Hepatic stellate cell (primary cell): Measurements from ENCODE around the gene ELF4.
"Not testable (repeated sequence)": the region's sequence is repeated elsewhere in the genome, so short reads cannot be mapped to it uniquely, and the experiment has no call there.

Source experiments
- DNase-seq: peaks from one replicate; pipeline ENCODE4 v3.0.0; 2011; ENCODE audit warnings: low spot score

Gene ELF4

GRCh38 chrX:130110379-130111219 is at the start of gene ELF4:
Gene ELF4, minus strand, starts transcription at chrX:130110497. Its CDS starts 29,167 bp downstream, at chrX:130081330.
- peak; percentile 72 for DNase-seq

- no peak for DNase-seq
These were observed 49.5 kb upstream of the ELF4 start for GRCh38 chrX:130159776-130160175.

- no peak for DNase-seq
These were observed 48.0 kb upstream of the ELF4 start for GRCh38 chrX:130158311-130158710.

GRCh38 chrX:130155564-130155963 is 45.3 kb upstream of the ELF4 start:
- DNase-seq, result no peak

GRCh38 chrX:130147631-130148030 is 37.3 kb upstream of the ELF4 start:
- no peak for DNase-seq

- DNase-seq, result no peak
These were observed 34.8 kb upstream of the ELF4 start for GRCh38 chrX:130145123-130145522.

- no peak for DNase-seq
These were observed 34.2 kb upstream of the ELF4 start for GRCh38 chrX:130144509-130144908.

GRCh38 chrX:130139474-130140201 is 29.3 kb upstream of the ELF4 start:
- no peak for DNase-seq

- no peak for DNase-seq
These were observed 26.7 kb upstream of the ELF4 start for GRCh38 chrX:130136961-130137360.

GRCh38 chrX:130136496-130136895 is 26.2 kb upstream of the ELF4 start:
- DNase-seq, result no peak

- DNase-seq, result no peak
These were observed 20.7 kb upstream of the ELF4 start for GRCh38 chrX:130130990-130131389.

- DNase-seq, result no peak
These were observed 15.0 kb upstream of the ELF4 start for GRCh38 chrX:130125091-130125874.

- no peak for DNase-seq
These were observed 14.3 kb upstream of the ELF4 start for GRCh38 chrX:130124577-130124976.

GRCh38 chrX:130121505-130121800 is 11.2 kb upstream of the ELF4 start:
- DNase-seq, result no peak

- peak; percentile 85 for DNase-seq
These were observed 10.6 kb upstream of the ELF4 start for GRCh38 chrX:130120746-130121504.

GRCh38 chrX:130120321-130120731 is 10.0 kb upstream of the ELF4 start:
- no peak for DNase-seq

GRCh38 chrX:130119312-130119898 is 9.1 kb upstream of the ELF4 start:
- no peak for DNase-seq

- DNase-seq, result no peak
These were observed 8.4 kb upstream of the ELF4 start for GRCh38 chrX:130118441-130119311.

GRCh38 chrX:130117166-130117565 is 6.9 kb upstream of the ELF4 start:
- no peak for DNase-seq

GRCh38 chrX:130115119-130115885 is 5.0 kb upstream of the ELF4 start:
- not testable (repeated sequence) for DNase-seq
